ENCODE data around the gene KRTAP10-8.
"Not testable (repeated sequence)": the region's sequence is repeated elsewhere in the genome, so short reads cannot be mapped to it uniquely, and the experiment has no call there.

Gene KRTAP10-8

GRCh38 chr21:44593598-44594405 is 18.1 kb upstream of the KRTAP10-8 start:
- no peaks in the 10 kb centered on the region; a peak in 1 of 22 replicates for H4K20me1 ChIP-seq
- peak overlapping the region in 9 of 11 experiments; percentile 11 to 79 (median 55); a peak in 15 of 22 replicates for H3K27ac ChIP-seq
- H3K4me2 ChIP-seq: peak overlapping the region; percentile 61 to 95 (median 87)
- peak in 1 of 11 experiments; percentile 49; a peak in 1 of 22 replicates for TF ChIP-seq Cebpa-rat (IDR thresholded peaks at IDR 0.05)
- H3K9ac ChIP-seq: peak overlapping the region in 9 of 11 experiments; percentile 30 to 68 (median 40); a peak in 15 of 22 replicates
- H3K4me1 ChIP-seq: peaks cover 21 to 38% (median 32%) of the 10 kb centered on the region in 10 experiments
- peaks cover 0 to 10% (median 0%) of the 10 kb centered on the region in 11 experiments; a peak in 3 of 22 replicates for H3K9me3 ChIP-seq (replicated peaks in 1 of 11)
- peaks cover 0 to 13% (median 0%) of the 10 kb centered on the region in 11 experiments; a peak in 4 of 22 replicates for H3K27me3 ChIP-seq
- no peaks in the 10 kb centered on the region for H3K36me3 ChIP-seq
- H3K4me3 ChIP-seq: peak overlapping the region in 3 of 10 experiments; percentile 12 to 28 (median 22); a peak in 2 of 20 replicates

GRCh38 chr21:44594406-44594916 is 17.4 kb upstream of the KRTAP10-8 start:
- Histone ChIP-seq H3K27ac (peak overlapping the region in 8 of 11 experiments; percentile 12 to 79 (median 56); a peak in 11 of 22 replicates), H3K9me3 (replicated peaks in 1 of 11) (peaks cover 0 to 13% (median 0%) of the 10 kb centered on the region in 11 experiments; a peak in 3 of 22 replicates), H3K27me3 (peaks cover 0 to 13% (median 0%) of the 10 kb centered on the region in 11 experiments; a peak in 4 of 22 replicates), H3K9ac (peak overlapping the region in 6 of 11 experiments; percentile 30 to 68 (median 56); a peak in 5 of 22 replicates), H3K4me1 (peaks cover 21 to 38% (median 32%) of the 10 kb centered on the region in 10 experiments), H4K20me1 (no peaks in the 10 kb centered on the region; a peak in 1 of 22 replicates), H3K4me3 (no peak overlapping the region), H3K36me3 (no peaks in the 10 kb centered on the region), H3K4me2 (peak overlapping the region; percentile 61 to 95 (median 87); a peak in 21 of 22 replicates)
- TF ChIP-seq Cebpa-rat (IDR thresholded peaks at IDR 0.05): no peak

DNA sequence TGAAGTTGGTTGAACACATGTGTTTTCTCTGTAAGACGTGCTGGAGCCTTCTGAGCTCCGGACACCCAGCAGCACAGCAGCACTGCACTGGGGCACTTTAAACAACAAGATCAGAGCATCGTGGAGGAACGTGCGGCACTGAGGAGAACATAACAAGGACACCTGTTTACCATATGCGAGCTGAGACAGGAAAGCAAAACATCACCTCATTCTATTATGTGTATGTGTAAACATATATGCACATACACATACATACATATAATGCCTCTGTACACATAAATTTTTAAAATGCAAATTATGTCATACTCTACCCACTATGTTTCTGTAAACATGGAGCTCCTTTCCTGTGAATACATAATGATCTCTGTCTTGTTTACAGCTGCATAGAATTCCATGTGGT is 16.4 kb upstream of the KRTAP10-8 start:
- Histone ChIP-seq H3K4me2 (peak overlapping the region in 5 of 11 experiments; percentile 79 to 92 (median 87); a peak in 6 of 22 replicates), H3K4me1 (peaks cover 21 to 38% (median 32%) of the 10 kb centered on the region in 10 experiments), H3K4me3 (no peak overlapping the region), H3K27me3 (peaks cover 0 to 13% (median 0%) of the 10 kb centered on the region in 11 experiments; a peak in 4 of 22 replicates), H3K36me3 (no peaks in the 10 kb centered on the region), H3K9ac (no peak overlapping the region), H3K9me3 (replicated peaks in 1 of 11) (peaks cover 0 to 13% (median 0%) of the 10 kb centered on the region in 11 experiments; a peak in 3 of 22 replicates), H4K20me1 (no peaks in the 10 kb centered on the region; a peak in 1 of 22 replicates), H3K27ac (no peak overlapping the region; a peak in 1 of 22 replicates)
- no peak for TF ChIP-seq Cebpa-rat (IDR thresholded peaks at IDR 0.05)

GRCh38 chr21:44596068-44596725 is 15.7 kb upstream of the KRTAP10-8 start:
- Histone ChIP-seq H3K27ac (no peak overlapping the region), H3K9ac (no peak overlapping the region), H3K36me3 (no peaks in the 10 kb centered on the region), H3K27me3 (peaks cover 0 to 13% (median 0%) of the 10 kb centered on the region in 11 experiments; a peak in 4 of 22 replicates), H4K20me1 (no peaks in the 10 kb centered on the region; a peak in 1 of 22 replicates), H3K4me1 (peaks cover 21 to 38% (median 32%) of the 10 kb centered on the region in 10 experiments), H3K9me3 (replicated peaks in 1 of 11) (peaks cover 0 to 13% (median 0%) of the 10 kb centered on the region in 11 experiments; a peak in 3 of 22 replicates), H3K4me3 (no peak overlapping the region), H3K4me2 (no peak overlapping the region)
- TF ChIP-seq Cebpa-rat (IDR thresholded peaks at IDR 0.05): no peak

DNA sequence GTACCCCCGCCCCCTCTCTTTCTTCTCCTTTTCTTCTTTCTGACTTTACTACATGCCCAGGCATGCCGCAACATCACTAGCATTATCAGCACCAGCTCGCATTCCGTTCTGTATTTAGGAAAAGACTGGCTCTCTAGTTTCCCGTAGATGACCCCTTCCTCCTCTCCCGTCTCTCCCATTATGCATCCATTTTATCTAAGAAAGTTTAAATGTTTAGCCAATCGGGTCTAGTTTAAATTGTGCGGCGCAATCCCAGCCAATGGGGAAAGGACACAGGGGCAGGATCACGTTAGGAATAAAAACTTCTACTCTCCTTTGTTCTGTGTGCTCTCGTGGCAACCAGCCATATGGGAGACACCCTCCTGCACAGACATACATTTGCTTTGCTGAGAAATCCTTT is 13.8 kb upstream of the KRTAP10-8 start:
- Histone ChIP-seq H4K20me1 (no peaks in the 10 kb centered on the region; a peak in 1 of 22 replicates), H3K27me3 (peaks cover 0 to 6% (median 0%) of the 10 kb centered on the region in 11 experiments; a peak in 4 of 22 replicates), H3K9ac (no peak overlapping the region), H3K4me2 (no peak overlapping the region), H3K4me3 (no peak overlapping the region), H3K4me1 (peaks cover 13 to 25% (median 23%) of the 10 kb centered on the region in 10 experiments), H3K9me3 (replicated peaks in 1 of 11) (peaks cover 0 to 13% (median 0%) of the 10 kb centered on the region in 11 experiments; a peak in 3 of 22 replicates), H3K36me3 (no peaks in the 10 kb centered on the region), H3K27ac (peak overlapping the region in 1 of 11 experiments; percentile 10; a peak in 1 of 22 replicates)
- TF ChIP-seq Cebpa-rat (IDR thresholded peaks at IDR 0.05): no peak

DNA sequence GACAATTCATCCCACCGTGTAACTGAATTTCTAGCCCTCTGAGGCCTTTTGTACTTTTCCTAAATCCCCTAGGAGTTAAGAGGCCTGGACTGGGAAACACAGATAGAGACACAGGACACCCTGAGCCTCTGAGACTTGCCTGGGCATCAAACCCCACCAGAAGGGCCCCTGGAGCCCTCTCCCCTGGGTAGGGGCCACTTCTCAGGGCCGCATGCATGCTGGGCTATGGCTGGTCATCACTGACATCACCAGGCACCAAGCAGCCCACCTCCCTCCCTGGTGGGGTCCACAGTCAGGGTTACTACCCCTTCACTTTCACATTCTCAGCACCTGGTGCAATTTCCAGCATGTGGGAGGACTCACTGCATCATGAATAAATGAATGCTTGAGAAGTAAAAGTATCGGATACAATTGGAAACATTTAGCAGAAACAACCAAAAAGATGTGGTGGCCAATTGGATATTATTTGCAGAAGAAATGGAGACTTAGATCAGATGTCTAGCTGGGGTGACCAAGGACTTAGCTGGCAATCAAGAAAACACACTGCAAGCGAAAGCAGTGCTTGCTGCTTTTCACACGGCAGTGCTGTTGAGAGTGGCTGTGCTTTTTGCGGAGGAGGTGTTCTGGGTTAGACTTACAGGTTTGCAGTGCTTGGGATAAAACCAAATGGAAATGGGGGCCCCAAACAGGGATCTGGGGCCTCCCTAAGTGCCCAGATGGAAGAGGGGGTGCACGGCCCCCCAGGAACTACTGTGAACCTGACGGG is 12.4 kb upstream of the KRTAP10-8 start:
- Histone ChIP-seq H4K20me1 (no peaks in the 10 kb centered on the region; a peak in 1 of 22 replicates), H3K36me3 (no peaks in the 10 kb centered on the region), H3K27me3 (no peaks in the 10 kb centered on the region), H3K27ac (no peak overlapping the region), H3K4me2 (no peak overlapping the region), H3K4me3 (no peak overlapping the region), H3K9me3 (replicated peaks in 1 of 11) (peaks cover 6 to 24% (median 9%) of the 10 kb centered on the region in 11 experiments; a peak in 19 of 22 replicates), H3K9ac (no peak overlapping the region), H3K4me1 (peaks cover 0 to 11% (median 9%) of the 10 kb centered on the region in 10 experiments; a peak in 18 of 20 replicates)
- TF ChIP-seq Cebpa-rat (IDR thresholded peaks at IDR 0.05): no peak

- H3K9me3 ChIP-seq (replicated peaks in 1 of 11): peaks cover 6 to 27% (median 13%) of the 10 kb centered on the region in 11 experiments; a peak in 20 of 22 replicates
- not testable (repeated sequence) for H3K4me1 ChIP-seq, H3K4me3 ChIP-seq, H3K36me3 ChIP-seq, H3K4me2 ChIP-seq, H3K27ac ChIP-seq, H4K20me1 ChIP-seq, H3K9ac ChIP-seq, H3K27me3 ChIP-seq
These were observed 11.5 kb upstream of the KRTAP10-8 start, which contains the start of gene KRTAP10-7 for GRCh38 chr21:44600118-44600978. Gene KRTAP10-7 (plus strand): TSS chr21:44600597. CDS start chr21:44600622, 25 bp downstream.

- not testable (repeated sequence) for H3K4me1 ChIP-seq, H3K4me3 ChIP-seq, H4K20me1 ChIP-seq, H3K27me3 ChIP-seq, H3K36me3 ChIP-seq, H3K9ac ChIP-seq, H3K27ac ChIP-seq, H3K4me2 ChIP-seq
- H3K9me3 ChIP-seq (replicated peaks in 1 of 11): peaks cover 6 to 27% (median 14%) of the 10 kb centered on the region in 11 experiments; a peak in 21 of 22 replicates
These were observed 10.8 kb upstream of the KRTAP10-8 start for GRCh38 chr21:44601091-44601490.
